ENCODE results near the gene DGLUCY.

- no peak for TF ChIP-seq SP2 (tag by site-specific recombination; IDR thresholded peaks at IDR 0.05)
- TF ChIP-seq ZNF785 (tag by site-specific recombination; IDR thresholded peaks at IDR 0.05), result no peak
- no peak for TF ChIP-seq PRDM1 (tag by site-specific recombination; IDR thresholded peaks at IDR 0.05)
- TF ChIP-seq ZNF560 (tag by site-specific recombination; IDR thresholded peaks at IDR 0.05; ENCODE audit: borderline replicate concordance), result no peak
- TF ChIP-seq CTCF (tag by site-specific recombination; IDR thresholded peaks at IDR 0.05), result no peak
- TF ChIP-seq ZNF747 (tag by site-specific recombination; IDR thresholded peaks at IDR 0.05), result no peak
These were observed 132.4 kb downstream of the DGLUCY start for GRCh38 chr14:91246051-91246852.
